Measurements from ENCODE around the gene GH1.

GH1 gene

DNA sequence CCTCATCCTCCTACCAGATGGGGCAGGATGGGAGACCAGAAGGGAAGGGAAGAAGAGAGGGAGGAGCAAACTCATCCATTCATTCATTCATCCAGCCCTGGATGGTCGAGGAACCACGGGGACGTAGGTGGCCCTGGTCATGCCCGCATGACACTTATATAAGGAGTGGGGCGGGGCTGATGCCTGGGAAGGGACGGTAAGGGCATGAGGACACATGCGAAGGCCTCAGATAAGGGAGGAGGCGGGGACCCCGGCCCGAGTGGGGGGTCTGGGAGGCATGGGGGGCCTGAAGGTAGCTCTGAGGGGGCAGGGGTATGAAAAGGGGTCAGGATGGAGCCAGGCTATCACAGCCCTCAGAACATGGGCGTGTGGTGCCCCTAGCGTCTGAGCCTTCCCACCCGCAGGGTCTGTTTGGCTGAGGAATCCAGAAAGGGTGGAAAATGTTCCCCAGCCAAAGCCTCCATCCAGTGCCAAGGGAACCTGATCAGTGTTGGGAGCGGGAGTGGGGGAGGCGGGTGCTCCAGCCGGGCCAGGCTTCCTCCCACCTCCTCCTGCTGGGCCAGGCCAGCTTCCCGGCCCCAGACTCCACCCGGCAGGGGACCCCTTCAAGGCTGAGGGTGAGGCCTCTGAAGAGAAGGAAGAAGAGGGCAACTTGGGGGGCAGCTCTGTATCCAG, 31.1 kb upstream of the GH1 start:
- H3K4me3 ChIP-seq (ENCODE audit: low read depth, low read length), result no peak overlapping the region
- TF ChIP-seq, protein P1, sequence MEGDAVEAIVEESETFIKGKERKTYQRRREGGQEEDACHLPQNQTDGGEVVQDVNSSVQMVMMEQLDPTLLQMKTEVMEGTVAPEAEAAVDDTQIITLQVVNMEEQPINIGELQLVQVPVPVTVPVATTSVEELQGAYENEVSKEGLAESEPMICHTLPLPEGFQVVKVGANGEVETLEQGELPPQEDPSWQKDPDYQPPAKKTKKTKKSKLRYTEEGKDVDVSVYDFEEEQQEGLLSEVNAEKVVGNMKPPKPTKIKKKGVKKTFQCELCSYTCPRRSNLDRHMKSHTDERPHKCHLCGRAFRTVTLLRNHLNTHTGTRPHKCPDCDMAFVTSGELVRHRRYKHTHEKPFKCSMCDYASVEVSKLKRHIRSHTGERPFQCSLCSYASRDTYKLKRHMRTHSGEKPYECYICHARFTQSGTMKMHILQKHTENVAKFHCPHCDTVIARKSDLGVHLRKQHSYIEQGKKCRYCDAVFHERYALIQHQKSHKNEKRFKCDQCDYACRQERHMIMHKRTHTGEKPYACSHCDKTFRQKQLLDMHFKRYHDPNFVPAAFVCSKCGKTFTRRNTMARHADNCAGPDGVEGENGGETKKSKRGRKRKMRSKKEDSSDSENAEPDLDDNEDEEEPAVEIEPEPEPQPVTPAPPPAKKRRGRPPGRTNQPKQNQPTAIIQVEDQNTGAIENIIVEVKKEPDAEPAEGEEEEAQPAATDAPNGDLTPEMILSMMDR (IDR thresholded peaks at IDR 0.05; ENCODE audit: low read depth, low read length, missing control alignments), result no peak
- DNase-seq (ENCODE audit: low read depth), result no peak
- in situ Hi-C loops (cut with HindIII; ENCODE audit: low sequenced_read_pairs), result no loop called here

DNA sequence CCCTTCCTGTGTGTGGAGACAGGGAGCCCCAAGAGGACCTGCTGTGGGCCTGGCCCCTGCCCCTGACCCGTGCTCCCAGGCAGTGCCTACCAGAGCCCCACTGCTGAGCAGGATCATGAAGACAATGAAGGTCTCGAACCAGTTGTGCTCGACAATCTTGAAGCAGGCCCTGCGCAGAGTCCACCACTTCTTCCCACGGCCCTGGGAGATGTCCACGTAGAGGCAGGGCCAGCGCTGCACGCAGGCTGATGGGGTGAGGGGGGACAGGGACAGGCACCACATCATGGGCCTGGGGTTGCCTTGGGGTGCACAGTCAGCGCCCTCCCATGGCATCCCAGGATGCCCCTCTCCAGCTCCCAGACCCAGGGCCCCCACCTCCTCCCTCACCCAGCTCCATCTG, 29.9 kb upstream of the GH1 start:
- TF ChIP-seq, protein P1 (IDR thresholded peaks at IDR 0.05; ENCODE audit: low read depth, low read length, missing control alignments), result no peak
- no peak for DNase-seq (ENCODE audit: low read depth)
- H3K4me3 ChIP-seq (ENCODE audit: low read depth, low read length), result no peak overlapping the region
- in situ Hi-C loops (cut with HindIII; ENCODE audit: low sequenced_read_pairs), result no loop called here

DNA sequence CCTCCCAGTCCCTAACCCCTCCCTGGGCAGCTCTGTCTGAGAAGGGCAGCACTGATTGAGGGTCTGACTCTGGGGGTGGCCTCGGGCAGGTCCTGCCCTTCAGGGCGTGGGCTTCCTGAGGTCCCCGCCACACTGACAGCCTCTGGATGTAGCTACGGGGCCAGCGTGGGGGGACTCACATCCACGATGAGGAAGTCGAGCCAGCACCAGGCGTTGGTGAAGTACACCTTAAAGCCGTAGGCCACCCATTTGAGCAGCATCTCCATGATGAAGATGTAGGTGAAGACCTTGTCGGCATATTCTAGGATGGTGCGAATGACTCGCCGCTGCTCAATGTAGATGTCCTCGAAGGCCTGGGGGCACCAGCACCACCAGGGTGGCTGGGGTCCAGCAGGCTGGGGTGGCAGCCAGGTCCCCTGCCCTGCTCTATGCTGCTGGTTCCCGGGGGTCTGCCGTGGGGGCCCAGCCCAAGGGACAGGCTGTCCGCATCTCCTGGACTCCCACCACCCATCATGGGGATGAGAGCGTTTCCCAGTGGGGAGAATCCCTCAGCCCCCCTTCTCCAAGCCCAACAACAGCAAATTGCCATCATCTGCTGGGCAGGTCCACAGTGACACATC, 29.2 kb upstream of the GH1 start:
- DNase-seq (ENCODE audit: low read depth), result no peak
- TF ChIP-seq, protein P1 (IDR thresholded peaks at IDR 0.05; ENCODE audit: low read depth, low read length, missing control alignments), result no peak
- no peak overlapping the region for H3K4me3 ChIP-seq (ENCODE audit: low read depth, low read length)
- in situ Hi-C loops (cut with HindIII; ENCODE audit: low sequenced_read_pairs), result no loop called here

DNA sequence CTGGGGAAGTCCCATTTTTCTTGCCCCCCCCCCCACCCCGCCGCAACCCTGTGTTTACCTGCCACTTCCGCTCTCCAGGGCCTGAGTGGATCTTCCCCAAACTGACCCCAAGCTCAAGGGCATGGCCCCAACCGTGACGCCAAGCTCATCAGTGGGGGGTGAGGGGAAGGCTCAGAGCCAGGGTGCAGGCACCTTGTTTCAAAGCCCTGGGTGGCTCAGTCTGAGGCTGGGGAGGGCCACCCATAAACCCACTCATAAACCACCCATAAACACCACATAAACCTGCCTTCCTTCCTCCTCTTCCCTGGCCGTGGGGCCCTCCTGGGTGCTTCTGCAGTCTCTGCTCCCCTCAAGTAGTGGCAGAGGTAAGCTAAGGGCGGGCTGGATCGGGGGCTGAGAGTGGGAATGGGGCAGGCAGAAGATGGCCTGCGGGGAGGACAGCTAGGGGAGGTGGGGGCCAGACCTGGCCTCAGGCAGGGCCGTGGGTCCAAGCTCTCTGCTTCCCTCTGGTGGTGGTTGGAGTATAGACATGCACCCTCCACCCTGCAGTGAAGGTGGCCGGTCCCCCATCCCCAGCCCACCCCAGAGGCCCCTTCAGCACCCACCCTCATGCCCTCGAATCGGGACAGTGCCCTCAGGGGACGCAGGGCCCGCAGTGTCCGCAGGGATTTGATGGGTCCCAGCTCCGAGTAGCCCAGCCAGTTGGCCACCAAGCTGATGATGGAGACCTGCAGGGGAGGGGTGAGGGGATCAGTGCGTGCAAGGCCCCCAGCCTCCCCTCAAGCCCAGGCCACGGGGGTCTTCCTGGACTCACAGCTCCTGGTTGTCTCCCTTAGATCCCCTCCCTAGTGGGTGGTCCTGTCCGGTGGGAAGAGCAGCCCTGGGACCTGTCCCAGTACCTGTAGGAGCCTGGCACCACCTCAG, 28.1 kb upstream of the GH1 start:
- H3K4me3 ChIP-seq (ENCODE audit: low read depth, low read length), result no peak overlapping the region
- TF ChIP-seq, protein P1 (IDR thresholded peaks at IDR 0.05; ENCODE audit: low read depth, low read length, missing control alignments), result peak; percentile 65
- in situ Hi-C loops (cut with HindIII; ENCODE audit: low sequenced_read_pairs), result no loop called here
- no peak for DNase-seq (ENCODE audit: low read depth)

DNA sequence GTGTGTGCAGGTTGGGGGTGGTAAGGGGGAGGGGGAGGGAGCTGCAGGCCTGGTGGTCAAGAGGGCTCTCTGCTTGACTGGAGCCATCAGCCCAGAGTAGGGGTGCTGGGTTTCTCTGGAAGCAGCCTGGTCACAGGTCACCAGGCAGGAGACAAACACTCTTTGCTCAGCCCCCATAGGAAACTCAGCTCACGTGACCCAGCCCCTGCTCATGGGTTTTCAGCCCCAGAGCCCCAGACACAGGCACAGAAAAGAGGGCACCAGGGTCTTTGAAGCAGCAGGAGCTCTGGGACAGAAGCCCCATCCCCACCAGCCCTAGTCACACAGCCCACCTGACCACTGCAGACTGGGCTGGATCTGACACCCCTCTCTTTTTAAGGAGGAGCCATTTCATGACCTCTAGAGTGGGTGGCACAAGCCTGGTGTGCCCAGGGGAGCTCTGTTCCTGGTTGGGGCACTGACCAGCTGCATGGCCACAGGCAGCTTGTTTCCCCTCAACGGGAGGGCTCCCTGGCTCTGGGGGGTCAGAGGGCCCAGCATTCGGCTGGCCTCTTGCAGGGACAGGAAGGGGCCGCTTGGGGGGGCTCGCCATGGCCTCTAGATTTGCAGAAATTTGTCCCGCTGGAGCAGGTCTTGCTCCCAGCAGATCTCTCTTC, 27.3 kb upstream of the GH1 start:
- in situ Hi-C loops (cut with HindIII; ENCODE audit: low sequenced_read_pairs), result no loop called here
- DNase-seq (ENCODE audit: low read depth), result no peak
- TF ChIP-seq, protein P1 (IDR thresholded peaks at IDR 0.05; ENCODE audit: low read depth, low read length, missing control alignments), result no peak
- no peak overlapping the region for H3K4me3 ChIP-seq (ENCODE audit: low read depth, low read length)
